ENCODE results near the gene CACNA2D3.

The CACNA2D3 gene

GRCh38 chr3:54274607-54275006 is 152.3 kb downstream of the CACNA2D3 start:
- no peak for DNase-seq (ENCODE audit: low read depth in 2 of 2)

GRCh38 chr3:54279005-54279583 is 156.7 kb downstream of the CACNA2D3 start:
- no peak for DNase-seq (ENCODE audit: low read depth in 2 of 2)

- no peak for DNase-seq (ENCODE audit: low read depth in 2 of 2)
Observed at GRCh38 chr3:54283470-54283869, 161.1 kb downstream of the CACNA2D3 start.

GRCh38 chr3:54294214-54294613 is 171.9 kb downstream of the CACNA2D3 start:
- no peak for DNase-seq (ENCODE audit: low read depth in 2 of 2)

GRCh38 chr3:54296531-54296930 is 174.2 kb downstream of the CACNA2D3 start:
- DNase-seq (ENCODE audit: low read depth in 2 of 2) = no peak

- DNase-seq (ENCODE audit: low read depth in 2 of 2) = no peak
Observed at GRCh38 chr3:54299169-54299935, 177.0 kb downstream of the CACNA2D3 start.

- no peak for DNase-seq (ENCODE audit: low read depth in 2 of 2)
Observed at GRCh38 chr3:54303517-54304375, 181.4 kb downstream of the CACNA2D3 start.

GRCh38 chr3:54304877-54305276 is 182.5 kb downstream of the CACNA2D3 start:
- no peak for DNase-seq (ENCODE audit: low read depth in 2 of 2)

GRCh38 chr3:54305409-54306099 is 183.2 kb downstream of the CACNA2D3 start:
- DNase-seq (ENCODE audit: low read depth in 2 of 2) = no peak

- DNase-seq (ENCODE audit: low read depth in 2 of 2) = no peak
Observed at GRCh38 chr3:54307566-54308180, 185.3 kb downstream of the CACNA2D3 start.

GRCh38 chr3:54309601-54310000 is 187.2 kb downstream of the CACNA2D3 start:
- no peak for DNase-seq (ENCODE audit: low read depth in 2 of 2)

- DNase-seq (ENCODE audit: low read depth in 2 of 2) = no peak
Observed at GRCh38 chr3:54311211-54311747, 188.9 kb downstream of the CACNA2D3 start.

- DNase-seq (ENCODE audit: low read depth in 2 of 2) = no peak
Observed at GRCh38 chr3:54312156-54312899, 190.0 kb downstream of the CACNA2D3 start.

GRCh38 chr3:54313418-54313817 is 191.1 kb downstream of the CACNA2D3 start:
- no peak for DNase-seq (ENCODE audit: low read depth in 2 of 2)

- no peak for DNase-seq (ENCODE audit: low read depth in 2 of 2)
Observed at GRCh38 chr3:54321520-54321919, 199.2 kb downstream of the CACNA2D3 start.

- DNase-seq (ENCODE audit: low read depth in 2 of 2) = no peak
Observed at GRCh38 chr3:54322354-54322753, 200.0 kb downstream of the CACNA2D3 start.

GRCh38 chr3:54324103-54324502 is 201.8 kb downstream of the CACNA2D3 start:
- no peak for DNase-seq (ENCODE audit: low read depth in 2 of 2)

GRCh38 chr3:54326951-54327350 is 204.6 kb downstream of the CACNA2D3 start:
- no peak for DNase-seq (ENCODE audit: low read depth in 2 of 2)

- DNase-seq (ENCODE audit: low read depth in 2 of 2) = no peak
Observed at GRCh38 chr3:54331341-54331740, 209.0 kb downstream of the CACNA2D3 start.

GRCh38 chr3:54337846-54338245 is 215.5 kb downstream of the CACNA2D3 start:
- no peak for DNase-seq (ENCODE audit: low read depth in 2 of 2)

GRCh38 chr3:54339608-54340007 is 217.3 kb downstream of the CACNA2D3 start:
- DNase-seq (ENCODE audit: low read depth in 2 of 2) = no peak
